ENCODE results near the gene ARHGAP26.

- peak; percentile 25; the same call in 1 of the 2 replicates for TF ChIP-seq MAX (IDR thresholded peaks at IDR 0.05)
- no peak for TF ChIP-seq POLR2AphosphoS5 (IDR thresholded peaks at IDR 0.05; ENCODE audit: low read depth, low read length)
Measured at GRCh38 chr5:143074414-143074996, 304.3 kb downstream of the ARHGAP26 start.
